ENCODE results near the gene ZNF548.

ZNF548 gene

GRCh38 chr19:57398868-57399267 lies 9.2 kb downstream of the ZNF548 start:
- no peak for DNase-seq (ENCODE audit: low spot score)

GRCh38 chr19:57403737-57404563 lies 14.3 kb downstream of the ZNF548 start:
- DNase-seq (ENCODE audit: low spot score) = no peak

GRCh38 chr19:57406516-57407123 lies 17.0 kb downstream of the ZNF548 start:
- DNase-seq (ENCODE audit: low spot score) = peak; percentile 88

- peak; percentile 97 for DNase-seq (ENCODE audit: low spot score)
These were observed 21.4 kb downstream of the ZNF548 start, which contains the start of gene ZNF17 for GRCh38 chr19:57410877-57411671. Gene ZNF17 (plus strand): TSS chr19:57411161. CDS start chr19:57413616, 2,455 bp downstream.

- DNase-seq (ENCODE audit: low spot score) = no peak
These were observed 29.8 kb downstream of the ZNF548 start for GRCh38 chr19:57419439-57419838.

- DNase-seq (ENCODE audit: low spot score) = no peak
These were observed 31.4 kb downstream of the ZNF548 start for GRCh38 chr19:57421037-57421436.

- peak; percentile 18 for DNase-seq (ENCODE audit: low spot score)
These were observed 44.9 kb downstream of the ZNF548 start for GRCh38 chr19:57434386-57435061.

- peak; percentile 98 for DNase-seq (ENCODE audit: low spot score)
These were observed 45.7 kb downstream of the ZNF548 start, which contains the start of gene ZNF749 for GRCh38 chr19:57435062-57435978. Gene ZNF749 (plus strand): TSS chr19:57435325. CDS start chr19:57435579, 254 bp downstream.

- no peak for DNase-seq (ENCODE audit: low spot score)
These were observed 46.8 kb downstream of the ZNF548 start for GRCh38 chr19:57436417-57436816.

- no peak for DNase-seq (ENCODE audit: low spot score)
These were observed 48.3 kb downstream of the ZNF548 start for GRCh38 chr19:57437931-57438330.

GRCh38 chr19:57438925-57439324 lies 49.3 kb downstream of the ZNF548 start:
- DNase-seq (ENCODE audit: low spot score) = no peak

- DNase-seq (ENCODE audit: low spot score) = no peak
These were observed 52.5 kb downstream of the ZNF548 start for GRCh38 chr19:57441979-57442752.

- no peak for DNase-seq (ENCODE audit: low spot score)
These were observed 53.6 kb downstream of the ZNF548 start for GRCh38 chr19:57443121-57443696.

- DNase-seq (ENCODE audit: low spot score) = no peak
These were observed 62.7 kb downstream of the ZNF548 start for GRCh38 chr19:57452307-57452706.

Data from iPS-NIHi11 (cell line).